HG03066 (cell line): ENCODE results near the gene UQCRC1.

ENCODE experiments used
- ATAC-seq: cut with Tn5 transposase; IDR thresholded peaks from one replicate; pipeline ENCODE4 v1.9.1; 2021; ENCODE audit warnings: low read depth; ENCODE audit not compliant: unreplicated experiment

The UQCRC1 gene

DNA sequence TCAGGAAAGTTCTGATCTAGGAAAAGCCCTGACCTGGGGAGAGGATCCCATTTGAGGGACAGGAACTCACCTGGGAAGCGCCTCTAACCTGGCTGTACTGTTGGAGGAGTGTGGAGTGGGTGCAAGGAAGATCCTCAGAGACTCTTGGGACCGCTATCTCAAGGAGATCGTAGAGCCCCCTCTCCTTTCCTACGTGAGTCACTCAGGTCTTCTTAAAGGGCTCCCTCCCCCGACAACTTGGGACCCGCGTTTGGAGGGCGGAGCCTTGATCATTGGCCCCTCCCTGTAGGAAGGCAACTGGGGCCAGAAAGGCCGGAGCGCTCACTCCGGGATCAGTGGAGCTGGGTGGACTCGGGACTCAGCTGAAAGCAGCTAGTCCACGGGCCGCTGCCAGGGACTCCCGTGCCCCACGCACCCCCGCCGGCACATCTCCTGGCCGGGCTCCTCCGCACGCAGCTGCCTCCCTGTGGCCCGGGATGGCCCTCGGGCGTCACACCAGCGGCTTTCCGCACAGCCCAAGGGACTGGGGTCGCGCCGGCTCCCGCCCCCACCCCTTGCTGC is 25.3 kb upstream of the UQCRC1 start:
- ATAC-seq = peak; percentile 29

DNA sequence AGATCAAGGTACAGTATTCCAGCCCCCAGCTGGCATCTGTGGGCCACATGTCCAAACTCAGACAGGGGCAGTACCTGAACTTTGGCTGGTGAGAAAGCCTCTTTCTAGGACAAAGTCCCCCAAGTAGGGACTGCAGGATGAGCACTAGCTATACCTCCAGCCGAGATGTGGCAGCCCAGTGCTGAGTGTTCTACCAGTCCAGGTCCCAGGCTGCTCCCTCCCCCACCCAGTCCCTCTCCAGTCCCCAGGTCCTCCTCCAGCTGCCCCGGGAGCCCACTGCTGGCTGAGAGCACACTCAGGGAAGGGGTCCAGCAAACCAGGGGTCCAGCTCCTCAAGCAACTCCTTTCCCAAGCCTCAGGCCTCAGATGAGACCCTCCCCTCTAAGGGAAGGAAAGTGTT is 24.3 kb upstream of the UQCRC1 start:
- ATAC-seq = no peak

DNA sequence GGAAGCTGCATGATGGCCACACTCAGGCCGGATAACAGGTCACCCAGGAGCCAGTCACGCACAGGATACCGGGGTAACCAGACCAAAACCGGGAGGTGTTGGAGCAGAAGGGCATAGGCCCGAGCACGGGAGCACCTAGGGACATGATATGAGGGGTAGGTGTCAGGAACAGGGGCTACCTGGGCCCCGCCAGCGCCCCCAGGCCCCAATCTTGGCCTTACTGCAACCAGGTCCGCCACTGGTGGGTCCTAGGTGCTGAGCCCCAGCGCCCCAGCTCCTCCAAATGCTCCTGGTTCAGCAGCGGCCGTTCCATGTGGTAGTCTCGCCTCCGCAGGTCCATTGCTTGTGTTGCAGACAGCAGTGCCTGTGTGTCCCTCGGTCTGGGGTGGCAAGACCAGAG is 23.8 kb upstream of the UQCRC1 start:
- ATAC-seq = no peak

DNA sequence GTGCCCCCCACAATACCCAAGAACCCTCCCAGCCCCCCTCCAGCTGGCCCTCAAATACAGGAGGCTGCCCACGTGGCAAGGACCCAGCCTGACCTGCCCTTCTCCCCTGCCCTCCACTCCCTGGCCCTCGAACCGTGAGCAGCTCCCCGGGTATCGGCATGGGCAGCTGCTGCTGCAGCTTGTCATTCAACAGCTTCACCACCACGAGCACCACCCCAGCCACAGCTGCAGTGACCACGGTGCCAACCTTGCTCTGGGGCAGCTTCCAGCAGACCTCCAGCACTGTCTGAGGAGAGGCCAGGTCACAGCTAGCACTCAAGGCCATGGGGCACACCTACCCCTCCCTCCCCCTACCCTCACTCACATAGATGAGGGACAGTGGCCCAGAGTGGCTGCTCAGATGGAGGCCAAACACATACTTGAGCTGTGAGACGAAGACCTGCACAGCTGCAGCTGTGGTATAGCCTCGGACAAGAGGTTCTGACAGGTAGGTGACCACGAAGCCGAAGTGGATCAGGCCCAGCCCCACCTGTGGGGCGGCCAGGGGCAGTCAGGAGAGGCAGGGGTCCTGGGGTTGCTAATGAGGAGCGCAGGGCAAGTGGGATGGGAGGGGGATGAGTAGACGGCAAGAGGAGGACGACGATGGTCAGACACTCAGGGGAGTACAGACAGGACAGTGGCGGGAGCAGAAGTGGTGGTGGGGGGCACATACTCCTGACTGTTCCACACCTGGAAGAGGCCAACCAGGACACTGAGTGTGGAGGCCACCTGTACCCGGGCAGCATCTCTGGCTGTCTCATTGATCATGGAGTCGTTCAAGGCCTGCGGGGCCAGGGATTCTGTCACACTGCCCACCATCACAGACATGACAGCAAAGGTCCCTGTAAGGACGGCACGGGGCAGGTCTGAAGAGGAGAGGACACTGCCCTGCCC is 22.3 kb upstream of the UQCRC1 start:
- ATAC-seq = no peak

DNA sequence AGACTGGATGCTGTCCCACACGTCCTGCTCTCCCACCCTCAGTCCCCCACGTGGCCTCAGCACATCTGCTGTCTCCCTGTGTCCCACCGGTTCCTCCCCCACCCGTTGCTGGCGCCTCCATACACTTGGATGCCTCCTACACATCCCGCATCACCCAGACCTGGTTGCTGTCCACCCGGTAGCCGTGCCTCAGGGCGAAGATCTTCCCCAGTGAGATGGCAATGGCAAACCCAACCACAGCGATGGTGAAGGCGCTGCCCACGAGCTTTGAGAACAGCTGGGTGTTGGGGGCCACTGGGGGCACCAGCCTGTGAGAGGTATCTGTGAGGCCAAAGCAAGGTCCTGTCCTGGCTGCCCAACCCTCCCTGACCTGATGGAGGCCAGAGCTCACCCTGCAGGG is 21.4 kb upstream of the UQCRC1 start:
- ATAC-seq = no peak

DNA sequence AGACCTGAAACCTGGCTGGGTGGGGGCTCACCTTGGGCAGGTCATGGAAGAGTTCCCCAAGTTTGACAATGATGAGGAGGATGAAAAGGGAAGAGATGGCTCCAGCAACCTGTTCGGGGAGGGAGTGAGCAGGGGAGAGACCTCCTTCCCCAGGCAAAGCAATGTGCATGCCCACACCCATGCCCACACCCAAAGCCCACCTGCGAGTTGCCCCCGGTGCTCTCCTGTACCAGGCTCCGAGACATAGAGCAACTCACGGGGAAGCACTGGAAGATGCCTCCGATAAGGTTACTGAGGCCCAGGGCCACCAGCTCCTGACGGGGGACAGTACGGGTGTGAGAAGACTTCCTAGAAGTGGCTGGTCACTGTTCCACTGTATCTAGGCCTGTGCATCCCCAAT is 21.0 kb upstream of the UQCRC1 start:
- no peak for ATAC-seq

DNA sequence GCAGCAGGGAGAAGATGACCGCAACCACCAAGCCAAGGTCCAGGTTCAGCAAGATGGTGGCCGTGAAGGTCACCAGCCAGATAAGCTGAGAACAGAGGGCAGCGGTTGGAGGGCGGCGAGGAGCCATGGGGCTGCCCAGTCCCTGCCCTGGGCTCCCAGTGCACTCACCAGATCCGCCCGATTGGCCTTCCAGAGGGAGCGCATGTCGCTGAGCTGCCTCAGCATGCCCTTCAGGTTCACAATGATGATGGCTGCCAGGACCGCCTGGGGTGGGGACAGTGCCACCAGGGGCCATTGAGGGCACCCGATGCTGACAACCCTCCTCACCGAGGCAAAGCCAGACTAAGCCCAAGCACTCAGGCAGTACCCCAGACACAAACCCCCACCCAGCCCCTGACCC is 20.4 kb upstream of the UQCRC1 start:
- no peak for ATAC-seq

DNA sequence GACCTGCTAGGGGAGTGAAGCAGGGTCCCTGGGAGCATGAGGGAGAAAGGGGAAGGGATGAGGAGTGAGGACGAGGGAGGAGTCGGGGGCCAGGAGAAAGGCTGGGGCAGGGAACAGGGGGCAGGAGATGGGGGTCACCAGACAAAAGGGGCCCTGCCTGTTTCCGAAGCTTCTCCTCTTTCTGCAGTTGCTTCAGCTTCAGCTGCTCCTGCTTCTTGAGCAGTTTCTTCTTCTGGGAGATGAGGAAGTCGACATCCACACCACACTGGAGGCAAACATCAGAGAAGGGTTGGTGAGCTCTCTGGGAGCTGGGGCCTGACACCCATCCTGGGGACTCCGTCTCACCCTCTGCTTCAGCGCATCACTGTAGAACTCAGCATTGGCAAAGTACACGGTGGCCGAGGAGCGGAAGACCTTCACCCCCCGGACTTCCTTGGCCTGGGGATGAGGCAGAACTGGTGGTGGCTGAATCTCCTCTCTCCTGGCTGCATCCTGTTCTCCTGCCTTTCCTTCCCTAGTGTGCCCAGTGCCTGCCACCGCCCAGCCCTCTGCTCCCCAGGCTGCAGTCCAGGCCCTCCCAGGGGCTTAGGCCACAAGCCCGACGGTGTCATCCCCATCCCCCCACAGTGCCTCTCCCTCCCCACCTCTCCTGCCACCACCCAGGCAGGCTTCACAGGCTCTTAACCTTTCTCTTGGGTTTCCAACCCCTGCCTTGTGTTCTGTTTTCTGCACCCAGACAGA is 19.0 kb upstream of the UQCRC1 start:
- ATAC-seq = no peak

DNA sequence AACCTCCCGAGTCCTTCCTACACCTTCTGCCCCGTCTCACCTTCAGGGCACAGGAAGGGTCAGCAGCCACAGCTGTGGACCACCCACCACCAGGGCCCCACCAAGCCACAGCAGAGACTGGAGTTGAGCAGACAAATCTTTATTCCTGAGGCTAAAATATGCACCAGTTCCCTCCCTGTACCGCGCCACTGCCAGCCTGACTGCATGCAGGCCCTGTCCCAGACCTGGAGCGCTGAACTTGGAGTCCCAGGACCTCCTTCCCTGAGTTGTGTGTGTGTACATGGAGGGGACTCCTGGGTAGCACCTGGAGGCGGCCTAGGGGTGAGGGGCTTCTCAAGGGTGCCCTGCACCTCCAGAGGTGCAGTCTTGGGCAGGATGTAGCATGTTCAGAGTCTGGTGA is 16.2 kb upstream of the UQCRC1 start:
- no peak for ATAC-seq

DNA sequence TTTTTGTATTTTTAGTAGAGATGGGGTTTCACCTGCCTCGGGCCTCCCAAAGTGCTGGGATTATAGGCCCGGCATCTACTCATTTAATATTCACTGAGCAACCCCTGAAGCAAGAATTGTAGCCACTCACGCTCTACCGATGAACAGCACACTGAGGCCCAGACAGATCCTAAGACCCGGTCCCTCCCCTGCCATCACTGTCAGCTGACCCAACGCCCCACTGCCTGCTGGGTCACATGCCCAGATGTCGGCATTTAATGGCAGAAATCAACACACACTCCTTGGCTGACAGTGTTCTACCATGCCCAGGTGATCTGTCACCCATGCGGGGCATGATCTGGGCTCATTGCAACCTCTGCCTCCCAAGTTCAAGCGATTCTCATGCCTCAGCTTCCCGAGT is 15.3 kb upstream of the UQCRC1 start:
- no peak for ATAC-seq

DNA sequence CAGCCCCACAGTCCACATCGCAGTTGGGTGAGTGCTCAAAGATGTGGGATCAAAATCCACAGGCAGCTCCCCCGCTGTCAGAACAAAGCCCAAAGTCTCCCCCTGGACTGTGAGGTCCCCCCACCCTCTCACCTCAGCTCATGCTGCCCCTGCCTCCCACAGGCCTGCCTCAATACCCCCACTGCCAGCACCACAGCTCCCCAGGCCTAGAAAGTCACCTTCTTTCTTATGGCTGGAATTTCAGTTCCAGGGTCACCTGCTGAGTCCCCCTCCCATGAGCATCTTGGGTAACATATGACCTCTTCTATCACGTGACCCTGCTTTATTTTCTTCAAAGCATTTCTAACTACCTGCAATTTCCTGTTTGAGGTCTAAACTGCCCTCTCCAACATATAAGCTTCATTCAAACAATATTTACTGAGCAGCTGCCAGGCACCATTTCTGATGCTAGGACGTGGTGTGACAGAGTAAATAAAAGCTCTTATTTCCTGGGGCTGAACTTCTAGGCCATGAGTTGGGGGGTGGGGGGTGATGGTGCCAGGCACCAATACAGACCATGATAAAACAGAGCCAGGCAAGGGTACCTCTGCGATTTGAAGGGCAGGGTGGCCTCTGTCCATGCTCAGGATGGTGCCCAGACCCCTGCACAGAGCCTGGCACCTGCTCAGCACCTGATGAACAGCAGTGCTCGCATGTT is 14.6 kb upstream of the UQCRC1 start:
- no peak for ATAC-seq

DNA sequence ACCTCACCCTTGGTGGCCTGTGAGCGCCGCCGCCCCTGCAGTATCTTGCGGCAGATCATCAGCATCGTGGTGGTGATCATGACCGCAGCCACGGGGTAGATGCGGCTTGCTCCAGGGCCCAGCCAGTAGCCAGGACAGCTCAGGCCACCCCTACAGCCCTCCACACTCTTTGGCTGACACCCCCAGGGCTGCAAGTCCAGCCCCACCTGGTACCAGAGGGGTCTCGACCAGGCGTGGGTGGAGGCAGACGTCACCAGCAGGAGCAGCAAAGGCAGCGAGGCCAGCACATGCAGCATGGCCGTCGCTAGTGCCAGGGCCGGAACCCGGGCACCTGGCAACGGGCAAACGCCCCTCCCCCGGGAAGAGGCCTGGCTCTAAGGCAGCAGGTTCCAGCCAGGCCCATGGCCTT is 12.0 kb upstream of the UQCRC1 start, which contains the start of gene TMEM89:
TSS of gene TMEM89 (minus strand) at position 309 of the 409 bp plus-strand sequence. CDS start at position 296, 13 bp downstream.
- no peak for ATAC-seq

DNA sequence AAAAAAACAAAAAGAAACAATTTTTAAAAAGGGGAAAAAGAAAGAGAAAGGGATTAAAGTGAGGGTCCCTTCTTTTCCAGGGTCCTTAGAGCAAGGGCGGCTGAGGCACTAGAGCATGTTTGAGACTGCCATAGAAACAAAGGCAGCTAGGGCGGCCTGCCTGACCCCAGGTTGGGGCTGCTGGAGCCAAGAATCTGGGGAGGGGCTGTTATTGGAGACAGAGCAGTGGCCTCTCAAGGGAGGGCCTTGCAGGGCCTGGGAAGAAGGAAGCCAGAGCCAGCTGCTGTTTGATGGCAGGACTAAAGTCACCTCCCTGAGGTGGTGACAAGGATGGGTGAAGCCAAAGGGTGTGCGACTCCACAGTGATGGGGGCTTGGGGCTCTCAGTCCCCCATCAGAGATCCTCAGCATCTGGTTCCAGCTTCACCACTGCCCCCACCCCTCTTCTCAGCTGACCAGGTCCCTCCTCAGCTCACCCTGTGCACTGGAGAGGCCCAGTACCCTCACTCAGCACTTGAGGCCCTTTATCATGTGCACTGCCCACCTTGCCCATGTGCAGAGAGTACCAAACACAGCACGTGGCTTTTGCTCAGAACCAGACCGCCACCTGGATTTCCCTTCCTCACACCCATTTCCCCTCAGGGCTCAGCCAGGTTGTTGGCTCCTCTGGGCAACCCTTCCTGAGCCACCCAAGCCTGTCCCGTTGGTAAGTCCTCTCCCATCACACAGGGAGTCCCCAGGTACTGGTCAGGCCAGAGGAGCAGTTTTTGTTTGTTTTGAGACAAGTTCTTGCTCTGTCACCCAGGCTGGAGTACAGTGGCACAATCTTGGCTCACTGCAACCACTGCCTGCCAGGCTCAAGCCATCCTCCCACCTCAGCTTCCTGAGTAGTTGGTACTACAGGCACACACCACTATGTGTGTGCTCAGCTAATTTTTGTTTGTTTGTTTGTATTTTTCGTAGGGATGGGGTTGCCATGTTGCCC is 10.4 kb upstream of the UQCRC1 start:
- no peak for ATAC-seq

DNA sequence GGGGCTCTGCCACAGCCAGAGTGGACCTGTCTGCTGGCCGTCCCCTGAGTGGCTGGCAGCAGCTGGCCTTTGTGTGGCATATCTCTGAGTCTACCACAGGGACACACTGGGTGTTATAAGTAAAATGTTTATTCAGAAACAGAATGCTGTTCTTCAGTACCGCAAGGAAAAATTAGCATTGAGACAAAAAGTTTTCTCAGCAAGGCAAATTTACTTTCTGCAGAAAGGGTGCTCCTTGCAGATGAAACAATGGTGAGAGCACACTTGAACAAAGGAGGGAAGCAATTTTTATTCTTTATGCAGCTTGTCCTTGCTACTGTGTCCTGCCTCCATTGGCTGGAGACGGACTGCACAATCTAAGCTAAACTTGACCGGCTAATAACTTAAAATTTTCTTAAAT is 8.1 kb upstream of the UQCRC1 start:
- ATAC-seq = no peak

DNA sequence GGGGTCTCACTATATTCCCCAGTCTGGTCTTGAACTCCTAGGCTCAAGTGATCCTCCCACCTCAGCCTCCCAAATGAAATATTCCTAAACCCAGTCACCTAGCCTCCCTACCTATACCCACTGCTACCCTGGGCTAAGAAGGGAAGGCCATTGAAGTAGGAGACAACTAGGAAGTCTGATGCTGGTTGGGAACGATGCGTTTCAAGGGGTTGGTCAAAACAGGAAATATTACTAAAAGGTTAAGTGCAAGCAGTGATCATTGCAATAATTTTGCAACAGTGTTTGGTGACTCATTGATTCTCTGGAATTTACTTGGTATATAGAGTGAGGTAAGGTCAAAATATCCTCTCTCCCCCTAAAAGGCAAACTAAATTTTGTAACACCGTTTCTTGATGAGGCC is 4.6 kb upstream of the UQCRC1 start:
- ATAC-seq = no peak

DNA sequence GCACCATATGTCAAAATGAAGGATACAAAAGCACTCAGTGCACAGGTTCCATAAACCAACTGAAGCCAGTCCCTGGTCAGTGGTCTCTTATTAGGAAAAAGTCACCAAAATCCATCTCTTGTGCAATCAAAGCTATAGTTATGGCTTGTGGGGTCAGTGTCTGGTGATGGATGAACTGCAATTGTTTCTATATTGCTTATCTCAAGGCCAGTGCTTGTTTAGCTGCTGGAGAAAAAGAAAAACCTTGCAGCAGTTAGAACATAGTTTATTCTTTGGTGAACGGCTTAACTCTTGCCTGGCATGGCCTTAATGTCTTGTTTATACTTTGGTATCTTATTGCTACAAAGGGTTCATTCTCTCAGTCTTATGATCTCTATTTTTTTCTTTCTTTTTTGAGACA is 2.9 kb upstream of the UQCRC1 start:
- no peak for ATAC-seq

DNA sequence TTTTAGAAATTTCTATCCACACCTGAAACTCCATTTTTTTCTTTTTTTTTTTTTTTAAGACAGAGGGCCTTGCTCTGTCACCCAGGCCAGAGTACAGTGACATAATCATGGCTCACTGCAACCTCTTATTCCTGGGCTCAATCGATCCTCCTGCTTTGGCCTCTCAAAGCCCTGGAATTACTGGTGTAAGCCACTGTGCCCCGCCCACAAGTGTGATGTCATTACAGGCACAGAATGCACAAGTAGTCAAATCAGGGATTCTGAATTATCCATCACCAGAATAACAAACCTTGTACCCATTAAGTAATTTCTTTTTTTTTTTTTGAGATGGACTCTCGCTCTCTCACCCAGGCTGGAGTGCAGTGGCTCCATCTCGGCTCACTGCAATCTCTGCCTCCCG is 1.9 kb downstream of the UQCRC1 start:
- ATAC-seq = no peak

DNA sequence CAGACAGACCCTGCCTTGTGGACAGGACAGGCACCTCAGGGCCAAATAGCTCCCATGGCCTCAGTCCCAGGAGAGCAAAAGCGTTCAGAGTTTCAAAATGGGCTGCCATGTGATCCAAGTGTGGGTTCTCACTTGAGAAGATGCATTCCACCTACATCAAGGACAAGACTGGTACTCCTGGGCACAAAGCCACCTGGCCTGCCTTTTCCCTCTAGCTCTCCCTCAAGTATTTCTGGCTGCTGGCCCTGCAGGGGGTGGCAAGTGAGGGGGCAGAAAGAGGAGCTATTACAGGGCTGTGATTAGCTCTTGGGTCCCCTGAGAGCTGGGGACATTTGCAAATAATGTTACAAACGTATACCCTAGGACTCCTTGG is 7.8 kb downstream of the UQCRC1 start:
- ATAC-seq = no peak

DNA sequence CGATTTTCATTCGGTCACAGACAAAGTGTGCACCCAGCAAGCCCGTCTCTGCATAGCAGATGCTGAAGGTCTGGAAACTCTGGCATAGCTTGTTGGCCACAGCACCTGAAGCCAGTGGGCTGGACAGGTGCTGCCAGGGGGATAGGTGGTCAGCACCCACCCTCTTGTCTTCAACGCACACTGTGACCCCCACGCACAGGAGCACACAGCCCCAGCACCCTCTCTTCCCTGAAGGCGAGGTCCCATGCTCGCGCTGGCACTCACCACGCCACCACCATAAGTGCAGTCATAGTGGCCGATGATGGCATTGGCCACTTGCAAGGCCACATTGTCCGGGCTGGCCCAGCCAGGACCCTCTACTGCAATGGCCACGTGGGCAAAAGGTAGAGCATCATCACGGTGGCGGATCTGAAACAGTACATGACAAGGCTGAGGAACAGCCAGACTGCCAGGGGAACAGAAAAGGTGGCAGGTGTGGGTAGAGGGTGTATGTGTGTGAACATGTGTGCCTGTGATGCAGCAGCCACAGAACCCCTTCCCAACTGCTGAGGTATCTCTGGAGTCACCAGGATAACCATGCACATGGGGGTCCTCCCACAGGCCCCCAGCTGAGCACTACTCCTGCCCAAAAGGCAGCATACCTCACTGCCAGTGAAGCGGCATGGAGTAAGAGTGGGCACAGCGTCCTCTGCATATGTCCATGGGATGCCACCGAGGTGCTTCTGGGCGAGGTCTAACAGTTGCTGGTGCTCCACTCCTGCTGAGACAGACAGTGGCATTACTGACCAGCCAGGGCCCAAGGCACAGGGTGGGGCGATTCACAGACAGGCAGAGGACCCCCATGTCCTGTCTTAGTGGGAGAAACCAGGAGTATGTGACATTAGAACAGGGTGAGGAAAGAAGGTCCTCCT is 8.5 kb downstream of the UQCRC1 start:
- no peak for ATAC-seq
